SK-N-MC (cell line): ENCODE data around the gene SLC22A4.

Experiments
- DNase-seq: peaks from one replicate; pipeline ENCODE4 v3.0.0-alpha.2; 2011; ENCODE audit warnings: low read depth, low spot score
- H3K27ac ChIP-seq: fragments of 200-600 bp; sonication (generic); 2 replicates; pipeline ENCODE4 v1.5.1; 2016; ENCODE audit warnings: mixed run types
- H3K36me3 ChIP-seq: fragments of 200-600 bp; sonication (generic); 2 replicates; pipeline ENCODE4 v1.6.1; 2017; ENCODE audit warnings: antibody characterized with exemption, low read length, mixed read lengths; ENCODE audit not compliant: insufficient read depth
- H3K4me3 ChIP-seq: fragments of 200-600 bp; sonication (generic); 2 replicates; pipeline ENCODE4 v1.5.1; 2016
- H3K9ac ChIP-seq: fragments of 200-600 bp; sonication (generic); 2 replicates; pipeline ENCODE4 v1.8.0; 2017; ENCODE audit warnings: mixed run types, mixed read lengths; ENCODE audit not compliant: insufficient read length
- H3K9me3 ChIP-seq: fragments of 200-600 bp; sonication (generic); 2 replicates; pipeline ENCODE4 v1.6.1; 2017; ENCODE audit warnings: low read depth, mild to moderate bottlenecking, antibody characterized with exemption, low read length, moderate library complexity, mixed read lengths
- EZH2 ChIP-seq: fragments of 200-600 bp; sonication (generic); IDR thresholded peaks from one replicate; pipeline ENCODE4 v1.6.1; 2017; ENCODE audit warnings: antibody characterized with exemption
- FOXP2 ChIP-seq: optimal IDR thresholded peaks from 2 replicates; pipeline ENCODE3; 2011; ENCODE audit warnings: mild to moderate bottlenecking, moderate library complexity; ENCODE audit not compliant: insufficient read depth; ENCODE audit errors: extremely low read length, control extremely low read depth
- POLR2AphosphoS5 ChIP-seq: IDR thresholded peaks from 2 replicates; pipeline ENCODE4 v1.6.1; 2012; ENCODE audit warnings: mild to moderate bottlenecking, low read depth, low read length, borderline replicate concordance

SLC22A4 gene

GRCh38 chr5:132358775-132359174, 64.6 kb downstream of the SLC22A4 start:
- Histone ChIP-seq H3K9ac (no peak overlapping the region), H3K9me3 (no peaks in the 10 kb centered on the region), H3K4me3 (no peak overlapping the region), H3K36me3 (no peaks in the 10 kb centered on the region), H3K27ac (no peak overlapping the region)
- TF ChIP-seq POLR2AphosphoS5 (no peak), EZH2 (no peak), FOXP2 (no peak)
- DNase-seq, result no peak

- H3K4me3 ChIP-seq, result no peak overlapping the region
- H3K9ac ChIP-seq, result no peak overlapping the region
- no peak overlapping the region for H3K27ac ChIP-seq
- DNase-seq, result no peak
- H3K36me3 ChIP-seq, result no peaks in the 10 kb centered on the region
- H3K9me3 ChIP-seq, result no peaks in the 10 kb centered on the region
- TF ChIP-seq POLR2AphosphoS5 (no peak), FOXP2 (no peak), EZH2 (no peak)
Measured at GRCh38 chr5:132362086-132362485, 67.9 kb downstream of the SLC22A4 start.

GRCh38 chr5:132363431-132364112, 69.4 kb downstream of the SLC22A4 start:
- no peak for DNase-seq
- Histone ChIP-seq H3K9me3 (no peaks in the 10 kb centered on the region), H3K27ac (no peak overlapping the region), H3K36me3 (no peaks in the 10 kb centered on the region), H3K9ac (no peak overlapping the region), H3K4me3 (no peak overlapping the region)
- no peak for TF ChIP-seq EZH2
- no peak for TF ChIP-seq POLR2AphosphoS5
- TF ChIP-seq FOXP2, result no peak

GRCh38 chr5:132364319-132364718, 70.1 kb downstream of the SLC22A4 start:
- TF ChIP-seq FOXP2 (no peak), EZH2 (no peak), POLR2AphosphoS5 (no peak)
- H3K36me3 ChIP-seq, result no peaks in the 10 kb centered on the region
- no peak overlapping the region for H3K4me3 ChIP-seq
- H3K27ac ChIP-seq, result no peak overlapping the region
- DNase-seq, result no peak
- H3K9ac ChIP-seq, result no peak overlapping the region
- no peaks in the 10 kb centered on the region for H3K9me3 ChIP-seq

- H3K9me3 ChIP-seq, result no peaks in the 10 kb centered on the region
- no peak for DNase-seq
- no peak for TF ChIP-seq FOXP2
- TF ChIP-seq POLR2AphosphoS5, result no peak
- no peak for TF ChIP-seq EZH2
- H3K36me3 ChIP-seq, result no peaks in the 10 kb centered on the region
- H3K4me3 ChIP-seq, result no peak overlapping the region
- H3K9ac ChIP-seq, result no peak overlapping the region
- H3K27ac ChIP-seq, result no peak overlapping the region
Measured at GRCh38 chr5:132365213-132365612, 71.0 kb downstream of the SLC22A4 start.

GRCh38 chr5:132368186-132368585, 74.0 kb downstream of the SLC22A4 start:
- H3K4me3 ChIP-seq, result no peak overlapping the region
- H3K36me3 ChIP-seq, result no peaks in the 10 kb centered on the region
- H3K9me3 ChIP-seq, result no peaks in the 10 kb centered on the region
- no peak overlapping the region for H3K9ac ChIP-seq
- no peak for DNase-seq
- no peak for TF ChIP-seq POLR2AphosphoS5
- no peak overlapping the region for H3K27ac ChIP-seq

- Histone ChIP-seq H3K9me3 (no peaks in the 10 kb centered on the region), H3K36me3 (no peaks in the 10 kb centered on the region), H3K9ac (peak overlapping the region; percentile 78), H3K4me3 (peak overlapping the region; percentile 89), H3K27ac (no peak overlapping the region)
- no peak for TF ChIP-seq FOXP2
- no peak for TF ChIP-seq EZH2
- TF ChIP-seq POLR2AphosphoS5, result no peak
- no peak for DNase-seq
Measured at GRCh38 chr5:132369007-132369473, 74.8 kb downstream of the SLC22A4 start.

- Histone ChIP-seq H3K36me3 (no peaks in the 10 kb centered on the region), H3K9ac (peak within 1 kb of the TSS; percentile 78), H3K4me3 (peak within 1 kb of the TSS; percentile 89), H3K9me3 (no peaks in the 10 kb centered on the region), H3K27ac (no peak within 1 kb of the TSS)
- DNase-seq, result no peak
- TF ChIP-seq POLR2AphosphoS5, result peak; percentile 68
- no peak for TF ChIP-seq FOXP2
Measured at GRCh38 chr5:132369474-132370180, 75.4 kb downstream of the SLC22A4 start, which contains the start of gene SLC22A5. TSS of gene SLC22A5 (plus strand) at chr5:132369710. CDS start at chr5:132369973, 263 bp downstream.
